ENCODE results near the gene PLD5.

The PLD5 gene

DNA sequence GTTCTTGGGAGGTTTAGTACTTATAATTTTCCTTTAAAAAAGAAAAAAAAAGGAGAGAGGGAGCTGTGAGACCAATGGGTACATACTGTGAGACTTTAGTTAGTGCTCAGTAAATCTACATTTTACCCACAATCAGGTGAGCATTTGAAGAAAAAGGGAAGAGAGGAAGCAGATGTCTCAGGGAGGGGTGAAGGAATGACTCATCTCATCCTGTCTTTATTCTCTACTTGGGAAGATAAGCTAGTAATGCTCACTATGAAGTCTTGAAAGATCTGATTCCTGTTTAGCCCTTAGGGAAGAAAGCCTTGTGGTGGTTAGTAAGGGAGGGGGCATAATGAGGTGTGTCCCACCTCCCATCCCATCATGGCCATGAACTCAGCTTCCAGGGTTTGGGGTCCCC, 112.6 kb downstream of the PLD5 start:
- H3K79me2 ChIP-seq (ENCODE audit: low read length): no peaks in the 10 kb centered on the region

DNA sequence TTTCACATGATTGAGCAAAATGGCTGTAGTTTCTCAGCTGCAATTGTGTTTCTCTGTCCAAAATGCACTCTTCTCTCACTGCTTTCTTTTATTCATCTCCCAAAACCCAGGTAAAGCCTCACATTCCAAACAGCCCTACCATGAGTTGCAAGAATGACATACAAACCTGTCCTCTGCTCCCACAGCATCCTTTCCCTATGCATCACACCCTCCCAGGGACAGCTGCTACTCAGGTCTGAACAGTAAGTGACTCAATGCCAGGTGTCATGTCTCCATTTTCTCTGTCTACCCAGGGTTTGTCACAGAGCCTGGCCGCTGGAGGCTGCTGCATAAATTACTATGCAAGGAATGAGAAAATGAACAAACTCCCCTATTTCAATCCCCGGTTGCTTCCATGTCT, 118.5 kb downstream of the PLD5 start:
- no peaks in the 10 kb centered on the region for H4K20me1 ChIP-seq (ENCODE audit: insufficient read depth, low read length)
- H3K27me3 ChIP-seq (replicated peaks; ENCODE audit: insufficient read depth, low read length): no peaks in the 10 kb centered on the region
- no peaks in the 10 kb centered on the region for H3K79me2 ChIP-seq (ENCODE audit: low read length)
- no peaks in the 10 kb centered on the region for H3K9me3 ChIP-seq (replicated peaks; ENCODE audit: insufficient read depth, low read length)
- no peak overlapping the region for H3K9ac ChIP-seq (ENCODE audit: low read length)
- no peak overlapping the region for H3K27ac ChIP-seq (ENCODE audit: low read length)
- no peak overlapping the region for H2AFZ ChIP-seq (ENCODE audit: low read length)
- DNase-seq: no peak
- H3F3A ChIP-seq (ENCODE audit: insufficient read depth, low read length): no peaks in the 10 kb centered on the region
- H3K9me2 ChIP-seq (replicated peaks; ENCODE audit: insufficient read depth, low read length): no peaks in the 10 kb centered on the region
- TF ChIP-seq EZH2 (optimal IDR thresholded peaks at IDR 0.05; ENCODE audit: low read depth, low read length): no peak
- TF ChIP-seq, protein P1, sequence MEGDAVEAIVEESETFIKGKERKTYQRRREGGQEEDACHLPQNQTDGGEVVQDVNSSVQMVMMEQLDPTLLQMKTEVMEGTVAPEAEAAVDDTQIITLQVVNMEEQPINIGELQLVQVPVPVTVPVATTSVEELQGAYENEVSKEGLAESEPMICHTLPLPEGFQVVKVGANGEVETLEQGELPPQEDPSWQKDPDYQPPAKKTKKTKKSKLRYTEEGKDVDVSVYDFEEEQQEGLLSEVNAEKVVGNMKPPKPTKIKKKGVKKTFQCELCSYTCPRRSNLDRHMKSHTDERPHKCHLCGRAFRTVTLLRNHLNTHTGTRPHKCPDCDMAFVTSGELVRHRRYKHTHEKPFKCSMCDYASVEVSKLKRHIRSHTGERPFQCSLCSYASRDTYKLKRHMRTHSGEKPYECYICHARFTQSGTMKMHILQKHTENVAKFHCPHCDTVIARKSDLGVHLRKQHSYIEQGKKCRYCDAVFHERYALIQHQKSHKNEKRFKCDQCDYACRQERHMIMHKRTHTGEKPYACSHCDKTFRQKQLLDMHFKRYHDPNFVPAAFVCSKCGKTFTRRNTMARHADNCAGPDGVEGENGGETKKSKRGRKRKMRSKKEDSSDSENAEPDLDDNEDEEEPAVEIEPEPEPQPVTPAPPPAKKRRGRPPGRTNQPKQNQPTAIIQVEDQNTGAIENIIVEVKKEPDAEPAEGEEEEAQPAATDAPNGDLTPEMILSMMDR (IDR thresholded peaks at IDR 0.05; ENCODE audit: low read length): no peak
- no peak for TF ChIP-seq EZH2phosphoT487 (IDR thresholded peaks at IDR 0.05; ENCODE audit: low read length)
- H3K4me1 ChIP-seq (ENCODE audit: low read length): no peaks in the 10 kb centered on the region
- H3K4me2 ChIP-seq (ENCODE audit: low read depth, low read length): no peak overlapping the region
- no peaks in the 10 kb centered on the region for H3K36me3 ChIP-seq (replicated peaks; ENCODE audit: insufficient read depth, low read length)
- H3K4me3 ChIP-seq (ENCODE audit: low read length): no peak overlapping the region

More for the DNA sequence above, 112.6 kb downstream of the PLD5 start:
- no peaks in the 10 kb centered on the region for H3K9me2 ChIP-seq (replicated peaks; ENCODE audit: insufficient read depth, low read length)
- DNase-seq: no peak
- no peak overlapping the region for H3K9ac ChIP-seq (ENCODE audit: low read length)
- H4K20me1 ChIP-seq (ENCODE audit: insufficient read depth, low read length): no peaks in the 10 kb centered on the region
- no peaks in the 10 kb centered on the region for H3F3A ChIP-seq (ENCODE audit: insufficient read depth, low read length)
- TF ChIP-seq, protein P1 (IDR thresholded peaks at IDR 0.05; ENCODE audit: low read length): no peak
- no peak for TF ChIP-seq EZH2 (optimal IDR thresholded peaks at IDR 0.05; ENCODE audit: low read depth, low read length)
- TF ChIP-seq EZH2phosphoT487 (IDR thresholded peaks at IDR 0.05; ENCODE audit: low read length): no peak
- H3K36me3 ChIP-seq (replicated peaks; ENCODE audit: insufficient read depth, low read length): no peaks in the 10 kb centered on the region
- H3K4me3 ChIP-seq (ENCODE audit: low read length): no peak overlapping the region
- no peak overlapping the region for H2AFZ ChIP-seq (ENCODE audit: low read length)
- H3K27me3 ChIP-seq (replicated peaks; ENCODE audit: insufficient read depth, low read length): no peaks in the 10 kb centered on the region
- H3K4me2 ChIP-seq (ENCODE audit: low read depth, low read length): no peak overlapping the region
- no peaks in the 10 kb centered on the region for H3K9me3 ChIP-seq (replicated peaks; ENCODE audit: insufficient read depth, low read length)
- H3K27ac ChIP-seq (ENCODE audit: low read length): no peak overlapping the region
- no peaks in the 10 kb centered on the region for H3K4me1 ChIP-seq (ENCODE audit: low read length)

DNA sequence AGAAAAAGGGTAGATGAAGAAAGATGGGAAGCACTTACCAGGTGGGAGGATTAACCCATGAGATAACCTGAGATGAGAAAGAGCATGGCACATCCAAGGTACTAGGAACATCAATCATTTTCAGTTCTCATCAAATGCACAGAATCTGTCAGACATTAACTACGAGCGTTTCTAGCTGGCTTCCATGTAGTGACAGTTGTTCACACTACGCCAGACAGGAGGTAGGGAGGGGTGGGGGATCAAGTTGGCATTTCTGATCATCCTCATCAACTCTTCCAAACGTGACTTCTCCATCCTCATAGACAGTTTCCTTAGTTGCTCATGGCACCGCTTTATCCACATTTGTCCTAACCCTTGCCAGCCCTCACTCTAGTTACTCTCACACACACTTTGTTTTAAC, 120.2 kb downstream of the PLD5 start:
- Histone ChIP-seq H3K79me2 (ENCODE audit: low read length) (no peaks in the 10 kb centered on the region), H3K4me3 (ENCODE audit: low read length) (no peak overlapping the region), H3K27me3 (replicated peaks; ENCODE audit: insufficient read depth, low read length) (no peaks in the 10 kb centered on the region), H3K9me3 (replicated peaks; ENCODE audit: insufficient read depth, low read length) (no peaks in the 10 kb centered on the region), H3K4me2 (ENCODE audit: low read depth, low read length) (no peak overlapping the region), H3K9ac (ENCODE audit: low read length) (no peak overlapping the region), H3K36me3 (replicated peaks; ENCODE audit: insufficient read depth, low read length) (no peaks in the 10 kb centered on the region), H3K9me2 (replicated peaks; ENCODE audit: insufficient read depth, low read length) (no peaks in the 10 kb centered on the region), H2AFZ (ENCODE audit: low read length) (no peak overlapping the region), H4K20me1 (ENCODE audit: insufficient read depth, low read length) (no peaks in the 10 kb centered on the region), H3F3A (ENCODE audit: insufficient read depth, low read length) (no peaks in the 10 kb centered on the region), H3K27ac (ENCODE audit: low read length) (no peak overlapping the region), H3K4me1 (ENCODE audit: low read length) (no peaks in the 10 kb centered on the region)
- DNase-seq: no peak
- TF ChIP-seq EZH2 (optimal IDR thresholded peaks at IDR 0.05; ENCODE audit: low read depth, low read length) (no peak), EZH2phosphoT487 (IDR thresholded peaks at IDR 0.05; ENCODE audit: low read length) (no peak)
- TF ChIP-seq, protein P1 (IDR thresholded peaks at IDR 0.05; ENCODE audit: low read length): no peak

Measured in MM.1S (cell line).